IMR-90 (cell line): Measurements from ENCODE around the gene ERAP2. TPM values are rescaled to one million over a fixed set of nuclear protein-coding genes. Genes with fewer than 3 reads are reported as not detected.

Source experiments
- ATAC-seq: fragments of 200-7000 bp; cut with Tn5 transposase; 2 replicates; pipeline ENCODE4 v1.9.1; 2020; ENCODE audit warnings: low read depth, mild to moderate bottlenecking, moderate library complexity
- BruUV-seq: library from RNA; stranded (reverse); fragments of 400-500 nt; replicated peaks from 2 replicates; lab custom pipeline; 2021; lab: Mats Ljungman, UMichigan
- CTCF ChIA-PET: fragments of 300-600 bp; formaldehyde crosslinking; extraction: SDS; loops from one replicate; lab custom pipeline; 2021; ENCODE audit warnings: antibody characterized with exemption; lab: Yijun Ruan, JAX
- POLR2A ChIA-PET: fragments of 300-600 bp; sonication (Branson Sonifier 250); formaldehyde crosslinking; loops from one replicate; lab custom pipeline; 2022; ENCODE audit warnings: antibody characterized with exemption; ENCODE audit not compliant: unreplicated experiment; lab: Charles Lee
- DNase-seq: peaks from one replicate; pipeline ENCODE4 v3.0.0; 2013
- H2AFZ ChIP-seq: replicated peaks from 2 replicates; pipeline ENCODE3; 2013; ENCODE audit warnings: low read length, mild to moderate bottlenecking; ENCODE audit not compliant: poor library complexity
- H2AK5ac ChIP-seq: 2 replicates; pipeline ENCODE4 v1.6.1; 2013; ENCODE audit warnings: low read depth, low read length, inconsistent platforms
- H2AK9ac ChIP-seq: replicated peaks from 2 replicates; pipeline ENCODE3; 2013; ENCODE audit warnings: mild to moderate bottlenecking, low read depth, low read length, moderate library complexity; ENCODE audit not compliant: poor library complexity
- H2BK120ac ChIP-seq: 2 replicates; pipeline ENCODE4 v1.6.1; 2013; ENCODE audit warnings: low read depth, low read length, inconsistent platforms
- H2BK15ac ChIP-seq: 3 replicates; pipeline ENCODE4 v1.6.1; 2013; ENCODE audit warnings: low read depth, low read length, inconsistent platforms
- H2BK20ac ChIP-seq: 2 replicates; pipeline ENCODE4 v1.6.1; 2013; ENCODE audit warnings: low read depth, mild to moderate bottlenecking, inconsistent platforms, low read length, moderate library complexity
- H2BK5ac ChIP-seq: 2 replicates; pipeline ENCODE4 v1.6.1; 2013; ENCODE audit warnings: mild to moderate bottlenecking, low read depth, low read length, inconsistent platforms; ENCODE audit not compliant: poor library complexity, severe bottlenecking
- H3K14ac ChIP-seq: replicated peaks from 2 replicates; pipeline ENCODE4 v1.6.1; 2013; ENCODE audit warnings: low read depth, low read length, inconsistent platforms
- H3K18ac ChIP-seq: 2 replicates; pipeline ENCODE4 v1.6.1; 2013; ENCODE audit warnings: low read depth, low read length, control low read depth
- H3K23ac ChIP-seq: 2 replicates; pipeline ENCODE4 v1.6.1; 2013; ENCODE audit warnings: low read depth, low read length, inconsistent platforms
- H3K27ac ChIP-seq: 2 replicates; pipeline ENCODE4 v1.5.1; 2013; ENCODE audit warnings: mild to moderate bottlenecking, control low read depth, low read length; ENCODE audit not compliant: insufficient read depth
- H3K27me3 ChIP-seq: 2 replicates; pipeline ENCODE4 v1.6.1; 2013; ENCODE audit warnings: low read length; ENCODE audit not compliant: control insufficient read depth, insufficient read depth
- H3K36me3 ChIP-seq: 2 replicates; pipeline ENCODE4 v1.6.1; 2013; ENCODE audit warnings: low read length, mixed read lengths; ENCODE audit not compliant: control insufficient read depth, insufficient read depth
- H3K4ac ChIP-seq: 2 replicates; pipeline ENCODE4 v1.6.1; 2013; ENCODE audit warnings: low read depth, low read length, inconsistent platforms
- H3K4me1 ChIP-seq: 2 replicates; pipeline ENCODE4 v1.6.1; 2013; ENCODE audit warnings: low read length, mixed read lengths; ENCODE audit not compliant: control insufficient read depth, insufficient read depth
- H3K4me2 ChIP-seq: 2 replicates; pipeline ENCODE4 v1.6.1; 2013; ENCODE audit warnings: low read depth, mild to moderate bottlenecking, control low read depth, low read length, moderate library complexity
- H3K4me3 ChIP-seq: 2 replicates; pipeline ENCODE4 v1.5.1; 2013; ENCODE audit warnings: low read depth, mild to moderate bottlenecking, control low read depth, low read length, moderate library complexity; ENCODE audit not compliant: insufficient read depth
- H3K56ac ChIP-seq: 2 replicates; pipeline ENCODE4 v1.6.1; 2013; ENCODE audit warnings: low read length, inconsistent platforms; ENCODE audit not compliant: insufficient read depth; ENCODE audit errors: extremely low read depth
- H3K79me1 ChIP-seq, 2 experiments: 2 replicates each; pipeline ENCODE4 v1.6.1; 2013; ENCODE audit warnings: low read length in 2 of 2, inconsistent platforms in 1 of 2, low read depth in 1 of 2
- H3K9ac ChIP-seq: 2 replicates; pipeline ENCODE4 v1.6.1; 2013; ENCODE audit warnings: low read depth, low read length, control low read depth
- H3K9me1 ChIP-seq: 2 replicates; pipeline ENCODE4 v1.6.1; 2013; ENCODE audit warnings: low read length, inconsistent platforms; ENCODE audit not compliant: insufficient read depth
- H3K9me3 ChIP-seq: 2 replicates; pipeline ENCODE4 v1.6.1; 2013; ENCODE audit warnings: low read length; ENCODE audit not compliant: control insufficient read depth, insufficient read depth
- H4K20me1 ChIP-seq: 2 replicates; pipeline ENCODE4 v1.6.1; 2013; ENCODE audit warnings: low read length, inconsistent platforms; ENCODE audit not compliant: insufficient read depth
- H4K5ac ChIP-seq: 2 replicates; pipeline ENCODE4 v1.6.1; 2013; ENCODE audit warnings: mild to moderate bottlenecking, low read depth, low read length, control low read depth
- H4K8ac ChIP-seq, 2 experiments: 2 replicates each; pipeline ENCODE4 v1.6.1; 2013; ENCODE audit warnings: low read depth in 2 of 2, low read length in 2 of 2, control low read depth in 1 of 2, inconsistent platforms in 1 of 2
- H4K91ac ChIP-seq: 2 replicates; pipeline ENCODE4 v1.6.1; 2013; ENCODE audit warnings: low read depth, low read length, inconsistent platforms; ENCODE audit not compliant: insufficient read depth
- BHLHE40 ChIP-seq: fragments of 150-350 bp; IDR thresholded peaks from 2 replicates; pipeline ENCODE4 v1.6.1; 2016; ENCODE audit warnings: mild to moderate bottlenecking, low read depth, low read length
- CEBPB ChIP-seq: IDR thresholded peaks from 2 replicates; pipeline ENCODE4 v1.6.1; 2012; ENCODE audit warnings: low read depth, low read length, improper control_type of control experiment
- CHD1 ChIP-seq: IDR thresholded peaks from 2 replicates; pipeline ENCODE4 v1.6.1; 2012; ENCODE audit warnings: low read depth, low read length, improper control_type of control experiment
- CTCF ChIP-seq: conservative IDR thresholded peaks from 2 replicates; pipeline ENCODE4 v1.5.1; 2012; ENCODE audit warnings: mild to moderate bottlenecking, low read depth, low read length, improper control_type of control experiment
- MAFK ChIP-seq: IDR thresholded peaks from 2 replicates; pipeline ENCODE4 v1.6.1; 2012; ENCODE audit warnings: low read depth, low read length, improper control_type of control experiment
- MAZ ChIP-seq: IDR thresholded peaks from 2 replicates; pipeline ENCODE4 v1.6.1; 2012; ENCODE audit warnings: low read depth, mild to moderate bottlenecking, low read length, improper control_type of control experiment, moderate library complexity, borderline replicate concordance
- MXI1 ChIP-seq: IDR thresholded peaks from 2 replicates; pipeline ENCODE4 v1.6.1; 2012; ENCODE audit warnings: low read depth, mild to moderate bottlenecking, low read length, moderate library complexity, borderline replicate concordance
- NFE2L2 ChIP-seq: fragments of 150-350 bp; IDR thresholded peaks from 2 replicates; pipeline ENCODE4 v1.6.1; 2016; ENCODE audit warnings: low read depth, mild to moderate bottlenecking, low read length
- RAD21 ChIP-seq: IDR thresholded peaks from 2 replicates; pipeline ENCODE4 v1.6.1; 2012; ENCODE audit warnings: low read length, improper control_type of control experiment
- RCOR1 ChIP-seq: IDR thresholded peaks from 2 replicates; pipeline ENCODE4 v1.6.1; 2012; ENCODE audit warnings: mild to moderate bottlenecking, low read length, improper control_type of control experiment; ENCODE audit not compliant: insufficient replicate concordance
- RFX5 ChIP-seq: IDR thresholded peaks from 2 replicates; pipeline ENCODE4 v1.8.0; 2012; ENCODE audit warnings: low read depth, mild to moderate bottlenecking, low read length, moderate library complexity
- SMC3 ChIP-seq: fragments of 150-350 bp; IDR thresholded peaks from 2 replicates; pipeline ENCODE4 v1.6.1; 2016; ENCODE audit warnings: low read depth, mild to moderate bottlenecking, antibody characterized with exemption, low read length, moderate library complexity
- USF2 ChIP-seq: fragments of 150-350 bp; IDR thresholded peaks from 2 replicates; pipeline ENCODE4 v1.6.1; 2017; ENCODE audit warnings: mild to moderate bottlenecking, antibody characterized with exemption, low read length, low read depth
- WGBS, 2 experiments: methylation state at CpG; one replicate each; pipeline versions ENCODE4 v1.1.5 to v1.1.7; 2013; ENCODE audit warnings: missing lambda C conversion rate in 2 of 2; ENCODE audit not compliant: insufficient read length in 1 of 2; ENCODE audit errors: extremely low coverage in 2 of 2; 5-methylcytosine and 5-hydroxymethylcytosine counted together
- dilution Hi-C: fragments of 300-500 bp; cut with HindIII; formaldehyde crosslinking; loops from one replicate; pipeline ENCODE4 v1.14.3; 2018; ENCODE audit warnings: low sequenced_read_pairs; ENCODE audit not compliant: unreplicated experiment
- in situ Hi-C: fragments of 300-500 bp; cut with MboI; formaldehyde crosslinking; loops from 3 replicates; pipeline ENCODE4 v1.14.3; 2019; ENCODE audit warnings: low sequenced_read_pairs, inconsistent platforms, mixed read lengths
- intact Hi-C: fragments of 100-400 bp; cut with micrococcal nuclease; formaldehyde crosslinking; loops from 2 replicates; pipeline ENCODE4 v1.10.0; 2022
- polyA plus RNA-seq, 3 experiments: library from polyadenylated mRNA; depleted of rRNA; stranded (reverse); fragments of >200 nt; gene quantifications; 2 replicates each; pipeline ENCODE4 v1.2.3, GENCODE V29; 2012; ENCODE audit warnings: low replicate concordance in 1 of 3
- total RNA-seq: library from RNA; depleted of rRNA; stranded (reverse); fragments of >200 nt; gene quantifications from 2 replicates; pipeline ENCODE4 v1.2.3, GENCODE V29; 2012
- TF ChIP-seq, protein P1 (sequence below): fragments of 150-350 bp; IDR thresholded peaks from 2 replicates; pipeline ENCODE4 v1.6.1; 2016; ENCODE audit warnings: low read depth, mild to moderate bottlenecking, low read length, moderate library complexity, borderline replicate concordance

Gene ERAP2
- total and polyA plus RNA-seq, 2 of the 4 experiments (the other 2 are of a cell fraction), result 10.6 to 21.3 TPM

DNA sequence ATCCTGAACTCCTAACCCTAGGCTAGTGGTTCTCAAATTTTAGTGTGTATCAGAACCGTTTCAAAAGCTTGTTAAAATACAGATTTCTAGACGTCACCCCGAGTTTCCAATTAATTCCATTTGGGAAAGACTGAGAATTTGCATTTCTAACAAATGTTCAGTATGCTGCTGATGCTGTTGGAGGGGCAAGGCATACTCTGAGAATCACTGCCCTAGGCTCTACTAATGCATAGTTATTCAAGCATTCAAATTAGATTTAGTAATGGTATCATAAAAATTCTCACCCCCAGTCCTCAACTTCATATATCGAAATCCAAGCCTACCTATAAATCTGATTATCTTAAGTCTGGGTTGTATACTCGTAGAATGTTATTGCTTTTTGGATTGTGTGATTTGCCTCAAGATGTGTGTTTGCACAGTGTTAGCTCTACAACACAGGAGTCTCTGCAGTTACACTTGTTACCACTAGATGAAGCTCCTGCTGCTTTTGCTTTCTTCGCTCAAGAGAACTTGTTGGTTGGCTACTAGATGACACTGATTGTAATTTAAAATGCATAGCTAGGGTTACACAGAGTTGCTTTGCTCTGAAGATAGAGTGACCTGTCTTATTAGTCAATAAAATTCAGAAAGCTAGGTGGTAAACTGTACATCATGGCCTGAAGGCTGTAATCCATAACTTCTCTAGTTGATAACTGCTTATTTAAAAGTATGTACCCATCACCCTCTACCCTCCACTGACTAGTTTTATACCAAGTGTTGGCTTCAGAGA is 7.5 kb upstream of the ERAP2 start:
- dilution Hi-C loops (no loop called here), intact Hi-C loops (loop anchor here (1.0 to 10.0 kb wide), 4 partner anchors 129 to 294 kb away; partner anchors contain the start of gene LIX1), in situ Hi-C loops (no loop called here)
- Histone ChIP-seq H3K4me1 (no peaks in the 10 kb centered on the region), H3K4ac (no peak overlapping the region), H4K8ac (no peak overlapping the region), H3K14ac (no peak overlapping the region), H4K20me1 (no peaks in the 10 kb centered on the region), H3K27me3 (no peaks in the 10 kb centered on the region), H4K5ac (no peak overlapping the region), H3K36me3 (no peaks in the 10 kb centered on the region), H2BK5ac (no peak overlapping the region), H3K79me1 (no peaks in the 10 kb centered on the region), H3K4me3 (no peak overlapping the region), H4K91ac (no peak overlapping the region), H3K27ac (no peak overlapping the region), H3K9ac (no peak overlapping the region), H2AK9ac (no peak overlapping the region), H2BK20ac (no peak overlapping the region), H3K4me2 (no peak overlapping the region), H2AFZ (no peak overlapping the region), H2AK5ac (no peak overlapping the region), H3K23ac (no peak overlapping the region), H2BK15ac (no peak overlapping the region), H3K56ac (no peak overlapping the region), H3K9me1 (no peaks in the 10 kb centered on the region), H2BK120ac (no peak overlapping the region), H3K18ac (no peak overlapping the region), H3K9me3 (no peaks in the 10 kb centered on the region)
- CTCF ChIA-PET, result interaction anchor here (0.6 to 2.4 kb wide), 28 partner anchors 8 to 296 kb away, joined by 3 to 15 read pairs (median 4); partner anchors contain the start of gene LIX1
- peak; percentile 99 for ATAC-seq
- peak; percentile 82 for DNase-seq
- TF ChIP-seq CEBPB, result no peak
- TF ChIP-seq, protein P1, sequence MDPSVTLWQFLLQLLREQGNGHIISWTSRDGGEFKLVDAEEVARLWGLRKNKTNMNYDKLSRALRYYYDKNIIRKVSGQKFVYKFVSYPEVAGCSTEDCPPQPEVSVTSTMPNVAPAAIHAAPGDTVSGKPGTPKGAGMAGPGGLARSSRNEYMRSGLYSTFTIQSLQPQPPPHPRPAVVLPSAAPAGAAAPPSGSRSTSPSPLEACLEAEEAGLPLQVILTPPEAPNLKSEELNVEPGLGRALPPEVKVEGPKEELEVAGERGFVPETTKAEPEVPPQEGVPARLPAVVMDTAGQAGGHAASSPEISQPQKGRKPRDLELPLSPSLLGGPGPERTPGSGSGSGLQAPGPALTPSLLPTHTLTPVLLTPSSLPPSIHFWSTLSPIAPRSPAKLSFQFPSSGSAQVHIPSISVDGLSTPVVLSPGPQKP, result no peak
- TF ChIP-seq MAFK, result no peak
- peak; percentile 97 for TF ChIP-seq CTCF
- no peak for TF ChIP-seq MXI1
- TF ChIP-seq RFX5, result no peak
- TF ChIP-seq MAZ, result no peak
- TF ChIP-seq SMC3, result peak; percentile 95
- no peak for TF ChIP-seq RCOR1
- TF ChIP-seq USF2, result no peak
- no peak for TF ChIP-seq BHLHE40
- no peak for TF ChIP-seq CHD1
- TF ChIP-seq NFE2L2, result no peak
- TF ChIP-seq RAD21, result peak; percentile 95
- no TSS peak for BruUV-seq
- POLR2A ChIA-PET, result no interaction called here
- 80% methylated on average over 1 of the region's 6 CpGs; no CpG with 5 or more reads in 1 of the 2 experiments for WGBS, 2 experiments
